GOT3 (cell line): ENCODE results near the gene C18orf63.
A peak's percentile ranks its signal among the peaks of the same experiment; 100 is the strongest.
"Not testable (repeated sequence)": the region's sequence is repeated elsewhere in the genome, so short reads cannot be mapped to it uniquely, and the experiment has no call there.

Experiments used
- DNase-seq: peaks from one replicate; lab custom pipeline; 2025; ENCODE audit warnings: mixed read lengths; lab: John Stamatoyannopoulos, UW

C18orf63 gene

DNA sequence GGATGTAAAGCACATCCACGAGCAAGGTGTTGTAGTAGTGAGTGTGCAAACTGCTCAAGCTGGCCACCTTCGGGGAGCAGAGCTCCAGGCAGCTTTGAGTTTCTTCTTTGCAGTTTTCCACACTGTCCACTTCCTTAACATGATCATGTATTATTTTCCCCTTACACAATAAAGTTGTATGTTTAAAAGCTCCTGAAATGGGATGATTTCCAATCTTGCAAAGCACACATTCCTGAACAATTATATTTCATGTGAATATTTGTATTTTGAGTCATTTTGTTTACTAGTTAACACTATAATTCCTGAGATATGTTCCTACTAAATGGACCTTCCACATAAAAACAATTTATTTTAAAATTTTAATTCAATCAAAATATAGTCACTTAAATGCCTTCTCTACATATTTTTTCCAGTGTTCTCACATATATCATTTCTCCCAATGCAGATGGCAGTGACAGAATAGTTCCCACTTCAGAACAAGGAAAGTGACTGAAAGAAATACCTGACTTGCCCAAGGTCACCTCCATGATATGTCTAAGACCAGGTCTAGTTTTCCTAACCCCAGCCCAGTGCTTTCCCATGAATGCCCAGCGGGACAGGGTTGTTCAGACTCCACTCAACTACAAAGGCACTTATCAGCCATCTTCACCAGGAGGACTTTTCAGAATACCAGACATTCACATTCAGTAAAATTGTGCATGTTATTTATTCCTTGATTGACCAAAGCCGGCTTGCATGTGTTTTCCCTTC, 29.4 kb upstream of the C18orf63 start:
- DNase-seq, result no peak

DNA sequence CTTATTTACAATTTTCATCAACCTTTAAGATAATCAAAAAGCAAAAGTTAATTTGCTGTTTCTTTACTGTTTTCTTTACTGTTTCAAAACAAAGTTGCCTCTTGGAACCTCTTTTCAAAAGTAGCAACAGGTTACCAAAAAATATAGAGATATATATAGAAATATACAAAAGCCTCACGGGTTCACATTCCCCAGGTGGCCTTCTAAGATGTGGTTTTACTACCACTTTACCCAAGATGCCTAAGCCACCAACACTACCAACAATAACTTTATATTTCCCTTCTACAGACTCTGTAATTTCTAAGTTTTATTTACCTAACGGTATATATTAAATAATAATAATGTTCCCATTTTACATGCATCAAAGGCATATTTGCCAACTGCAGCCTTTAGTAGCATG, 28.8 kb upstream of the C18orf63 start:
- DNase-seq, result no peak

DNA sequence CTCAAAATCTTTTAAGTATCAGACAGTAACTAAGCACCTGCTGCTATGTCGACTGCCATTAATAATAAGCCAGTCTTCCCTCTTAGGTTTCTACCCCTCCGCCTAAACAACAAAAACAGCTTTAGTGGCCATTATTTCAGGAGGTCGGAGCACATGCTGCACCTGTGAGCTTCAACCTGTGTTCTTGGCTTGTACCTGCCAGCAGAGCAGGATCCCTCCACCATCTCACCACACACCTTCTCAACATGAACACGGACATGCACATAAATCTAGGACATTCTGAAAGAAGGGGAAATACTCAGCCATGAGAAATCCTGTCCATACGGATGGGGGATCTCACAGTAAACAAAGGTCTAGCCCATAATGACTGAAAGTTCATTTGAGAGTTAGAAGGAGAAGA, 27.6 kb upstream of the C18orf63 start:
- DNase-seq, result no peak

DNA sequence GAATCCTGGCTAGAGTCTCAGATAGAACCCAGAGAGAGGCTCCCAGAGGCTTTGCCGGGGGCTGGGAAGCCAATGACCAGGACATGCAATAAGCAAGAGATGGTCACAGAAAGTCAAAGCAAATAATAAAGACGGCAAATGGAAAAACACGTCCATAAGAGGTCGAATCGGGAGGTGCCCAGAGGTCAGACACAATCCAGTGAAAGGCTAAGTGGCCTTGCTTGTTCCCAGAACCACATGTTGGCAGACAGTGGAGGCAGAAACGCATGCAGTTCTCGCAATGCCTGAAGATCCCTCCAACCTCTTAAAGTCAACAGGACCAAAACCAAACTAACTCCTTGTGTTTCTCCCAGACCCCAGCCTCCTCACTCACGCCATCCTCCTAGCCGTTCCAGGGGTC, 26.9 kb upstream of the C18orf63 start:
- no peak for DNase-seq

DNA sequence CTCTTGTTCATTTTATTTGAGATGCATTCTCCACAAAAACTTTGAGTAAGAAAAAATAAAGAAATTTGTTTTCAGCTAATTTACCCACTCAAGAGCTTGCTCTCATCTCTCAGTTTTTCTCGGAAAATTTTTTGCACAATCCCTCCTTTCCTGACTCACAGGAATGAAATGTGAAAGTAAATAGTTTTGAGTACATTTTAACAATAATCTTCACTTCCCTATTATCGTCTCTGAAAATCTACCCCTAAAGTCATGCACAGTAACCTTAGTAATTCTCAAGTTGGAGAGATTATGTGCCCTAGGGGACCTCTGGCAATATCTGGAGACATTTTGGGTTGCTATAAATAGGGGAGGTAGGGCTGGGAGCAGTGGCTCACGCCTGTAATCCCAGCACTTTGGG, 26.5 kb upstream of the C18orf63 start:
- DNase-seq, result no peak

DNA sequence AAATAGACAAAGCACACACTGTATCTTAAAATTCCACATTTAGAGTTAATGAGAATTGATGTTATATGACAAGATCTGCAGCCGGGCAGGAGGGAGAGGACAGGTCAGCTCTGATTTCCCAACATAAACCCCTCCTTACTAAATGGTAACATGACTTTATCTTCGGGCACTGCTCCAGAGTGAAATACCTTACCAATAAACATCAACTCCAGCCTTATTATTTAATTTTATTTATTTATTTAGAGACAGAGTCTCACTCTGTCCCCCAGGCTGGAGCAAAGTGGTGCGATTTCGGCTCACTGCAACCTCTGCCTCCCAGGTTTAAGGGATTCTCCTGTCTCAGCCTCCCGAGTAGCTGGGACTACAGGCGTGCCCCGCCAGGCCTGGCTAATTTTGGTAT, 25.6 kb upstream of the C18orf63 start:
- DNase-seq, result no peak

DNA sequence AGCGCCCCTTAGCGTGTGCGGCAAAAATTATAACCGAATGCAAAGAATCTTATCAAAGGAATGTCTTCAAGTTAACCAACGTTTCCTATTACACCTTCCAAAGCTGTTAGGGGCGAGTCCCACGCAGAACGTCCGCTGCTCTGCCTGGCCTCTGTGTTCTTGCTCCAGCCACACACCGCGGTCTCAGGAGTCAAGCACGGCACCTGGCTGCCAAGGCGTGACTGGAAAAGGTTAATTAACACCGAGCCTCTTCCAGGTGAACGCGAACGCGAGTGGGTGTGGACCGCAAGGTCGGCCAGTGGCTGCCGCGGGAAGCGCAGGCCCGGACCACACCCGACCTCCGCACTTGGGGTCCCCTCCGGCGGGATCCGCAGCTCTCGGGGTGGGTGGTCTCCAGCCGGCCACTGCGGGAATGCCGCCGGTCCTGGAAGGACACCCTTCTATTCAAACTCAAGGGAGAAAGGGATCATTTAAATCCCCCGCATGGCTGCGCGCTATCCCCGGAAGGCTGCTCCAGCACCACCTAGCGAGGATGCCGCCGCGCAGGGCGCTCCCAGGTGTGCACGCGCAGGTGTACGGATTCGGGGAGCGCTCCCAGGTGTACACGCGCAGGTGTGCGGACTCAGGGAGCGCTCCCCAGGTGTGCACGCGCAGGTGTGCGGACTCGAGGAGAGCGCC, 24.7 kb upstream of the C18orf63 start:
- no peak for DNase-seq

DNA sequence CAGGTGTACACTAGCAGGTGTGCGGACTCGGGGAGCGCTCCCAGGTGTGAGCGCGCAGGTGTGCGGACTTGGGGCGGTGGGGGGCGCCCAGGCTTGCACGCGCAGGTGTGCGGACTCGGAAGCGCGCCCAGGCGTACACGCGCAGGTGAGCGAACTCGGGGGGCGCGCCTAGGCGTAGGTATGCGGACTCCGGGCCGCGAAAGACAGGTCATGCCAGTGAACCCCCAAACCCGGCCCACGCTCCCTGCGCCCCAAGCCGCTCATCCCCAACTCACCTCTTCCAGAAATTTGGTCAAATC, 24.2 kb upstream of the C18orf63 start:
- DNase-seq, result no peak

DNA sequence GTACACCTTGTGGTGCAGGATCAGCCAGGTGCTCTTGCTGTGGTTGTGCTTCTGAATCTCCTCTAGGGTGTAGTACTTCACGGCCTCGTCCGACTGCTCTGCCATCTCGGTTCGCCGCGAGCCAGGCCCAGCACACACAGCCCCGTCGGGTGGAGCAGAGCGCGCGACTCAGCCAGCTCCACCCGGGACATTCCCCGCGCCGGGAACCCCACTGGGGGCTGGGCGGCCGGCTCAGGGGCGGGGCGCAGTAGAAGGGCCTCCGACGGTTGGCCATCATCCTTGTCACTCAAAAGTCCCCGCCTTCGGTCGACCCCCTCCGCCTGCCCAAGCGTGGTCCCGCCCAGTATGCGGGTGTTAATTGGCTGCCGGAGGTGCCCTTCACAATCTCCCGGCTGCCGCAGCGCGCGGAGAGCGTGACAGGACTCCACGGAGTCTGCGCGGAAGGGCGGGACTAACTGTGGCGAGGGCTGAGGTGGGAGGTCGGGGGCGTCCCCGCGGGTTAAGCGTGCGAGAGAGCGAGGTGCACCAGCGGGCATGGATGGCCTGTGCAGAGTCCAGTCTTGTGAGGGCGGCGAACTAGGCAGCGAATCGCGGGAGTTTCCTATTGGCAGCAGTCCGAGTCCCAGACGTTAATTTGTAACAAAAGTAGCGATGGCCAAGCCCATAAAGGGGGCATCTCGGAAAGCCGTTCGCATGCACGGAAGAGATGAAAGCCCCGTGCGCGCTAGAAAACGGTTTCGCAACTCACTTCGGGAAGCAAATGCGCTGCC, 23.7 kb upstream of the C18orf63 start, which contains the start of gene CYB5A:
CYB5A (minus strand) TSS at position 193 of the 770 bp plus-strand sequence; CDS start at position 105, 88 bp downstream.
- DNase-seq, result peak; percentile 75

DNA sequence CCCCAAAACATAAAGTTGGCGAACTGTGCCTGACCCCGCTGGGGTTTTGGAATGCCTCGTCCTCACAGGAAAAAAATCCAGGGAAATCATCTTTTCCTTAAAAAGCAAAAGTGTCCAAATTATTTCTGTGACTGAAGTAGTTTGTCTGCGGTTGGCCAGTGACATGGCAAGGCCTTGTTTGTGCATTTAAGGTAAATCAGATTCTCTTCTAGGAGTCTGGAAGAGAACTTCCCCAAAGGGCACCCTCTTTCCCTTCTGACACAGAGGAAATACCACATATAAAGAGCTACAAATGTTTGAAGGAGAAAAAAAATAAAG, 23.1 kb upstream of the C18orf63 start:
- no peak for DNase-seq

DNA sequence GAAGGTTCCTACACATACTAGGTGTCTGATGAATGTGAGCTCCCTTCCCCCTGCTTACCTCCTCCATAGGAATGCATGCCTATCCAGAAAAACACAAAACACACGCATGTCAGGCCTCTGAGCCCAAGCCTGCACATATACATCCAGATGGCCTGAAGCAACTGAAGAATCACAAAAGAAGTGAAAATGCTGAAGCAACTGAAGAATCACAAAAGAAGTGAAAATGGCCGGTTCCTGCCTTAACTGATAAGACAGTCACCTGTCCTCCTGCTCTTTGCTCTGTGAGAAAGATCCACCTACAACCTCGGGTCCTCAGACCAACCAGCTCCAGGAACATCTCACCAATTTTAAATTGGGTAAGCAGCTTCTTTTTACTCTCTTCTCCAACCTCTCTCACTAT, 22.7 kb upstream of the C18orf63 start:
- not testable (repeated sequence) for DNase-seq

DNA sequence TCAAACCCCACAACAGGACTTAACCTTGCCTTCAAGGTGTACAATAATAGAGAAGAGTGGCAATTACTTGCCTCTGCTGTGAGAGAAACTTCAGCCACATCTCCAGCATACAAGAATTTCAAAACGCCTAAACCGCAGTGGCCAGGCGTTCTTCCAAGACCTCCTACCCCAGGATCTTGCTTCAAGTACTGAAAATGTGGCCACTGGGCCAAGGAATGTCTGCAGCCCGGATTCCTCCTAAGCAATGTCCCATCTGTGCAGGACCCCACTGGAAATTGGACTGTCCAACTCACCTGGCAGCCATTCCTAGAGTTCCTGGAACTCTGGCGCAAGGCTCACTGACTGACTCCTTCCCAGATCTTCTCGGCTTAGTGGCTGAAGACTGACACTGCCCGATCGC, 21.1 kb upstream of the C18orf63 start:
- no peak for DNase-seq

DNA sequence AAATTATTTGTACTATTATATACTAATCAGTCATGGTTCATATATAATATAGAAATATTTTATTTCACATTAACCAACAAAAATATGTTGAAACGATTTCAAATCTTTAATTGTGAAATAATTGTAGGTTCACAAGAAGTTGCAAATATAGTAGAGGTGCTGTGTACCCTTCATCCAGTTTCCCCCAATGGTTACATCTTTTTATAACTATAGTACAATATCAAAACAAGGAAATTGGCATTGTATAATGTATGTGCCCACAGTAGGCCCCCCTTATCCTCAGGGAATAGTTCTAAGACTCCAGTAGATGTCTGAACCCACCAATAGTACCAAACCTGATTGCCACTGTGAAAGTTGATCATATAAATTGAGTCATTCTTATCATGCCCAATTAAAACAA, 16.5 kb upstream of the C18orf63 start:
- DNase-seq, result no peak

DNA sequence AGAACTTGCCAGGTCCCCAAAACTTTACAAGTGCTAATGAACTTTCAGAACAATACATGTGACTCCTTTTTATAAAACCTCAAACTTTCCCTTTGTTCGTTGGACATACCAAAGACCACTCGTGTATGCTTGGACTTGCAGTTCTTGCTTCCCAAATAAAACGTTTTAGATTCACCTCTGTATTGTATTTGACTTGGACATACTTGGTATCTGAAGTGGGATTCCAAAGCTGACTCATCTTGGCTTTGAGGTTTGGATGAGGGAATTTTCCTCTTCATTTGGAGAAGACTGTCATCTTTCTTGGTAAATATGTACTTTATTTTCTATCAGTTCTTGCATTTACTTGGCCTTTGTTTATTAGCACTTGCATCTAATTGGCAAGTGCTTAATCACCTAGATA, 15.9 kb upstream of the C18orf63 start:
- DNase-seq, result no peak

DNA sequence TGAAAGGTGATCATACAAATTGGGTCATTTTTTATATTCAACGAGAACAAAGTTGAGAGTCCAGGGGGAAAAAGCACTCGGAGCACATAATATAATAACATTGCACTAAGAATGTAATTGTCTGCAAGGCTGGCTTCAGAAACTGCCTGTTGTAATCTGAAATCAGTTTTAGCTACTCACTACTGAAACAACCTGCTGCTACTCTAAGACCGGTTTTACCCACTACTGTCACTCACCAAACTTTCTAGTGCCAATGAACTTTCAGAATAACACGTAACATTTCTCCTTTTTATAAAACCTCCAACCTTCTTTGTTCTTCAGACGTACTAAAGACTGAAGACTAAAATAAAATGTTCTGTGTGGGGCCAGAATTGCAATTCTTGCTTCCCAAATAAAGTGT, 12.3 kb upstream of the C18orf63 start:
- DNase-seq, result no peak

DNA sequence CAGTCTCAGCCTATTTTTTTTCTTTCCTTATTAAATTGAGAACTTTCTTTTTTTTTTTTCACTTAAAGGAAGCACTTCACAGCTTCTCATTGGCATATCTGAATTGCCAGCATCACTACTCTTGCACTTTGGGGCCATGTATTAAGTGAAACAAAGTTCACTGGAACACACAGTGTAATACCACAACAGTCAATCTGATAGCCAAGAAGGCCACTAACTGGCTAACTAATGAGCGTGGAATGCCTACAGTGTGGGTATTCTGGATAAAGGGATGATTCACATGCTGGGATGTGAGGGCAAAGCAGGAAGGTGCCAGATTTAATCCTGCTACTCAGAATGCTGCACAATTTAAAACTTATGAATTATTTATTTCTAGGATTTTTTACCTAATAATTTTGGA, 11.7 kb upstream of the C18orf63 start:
- DNase-seq, result no peak

DNA sequence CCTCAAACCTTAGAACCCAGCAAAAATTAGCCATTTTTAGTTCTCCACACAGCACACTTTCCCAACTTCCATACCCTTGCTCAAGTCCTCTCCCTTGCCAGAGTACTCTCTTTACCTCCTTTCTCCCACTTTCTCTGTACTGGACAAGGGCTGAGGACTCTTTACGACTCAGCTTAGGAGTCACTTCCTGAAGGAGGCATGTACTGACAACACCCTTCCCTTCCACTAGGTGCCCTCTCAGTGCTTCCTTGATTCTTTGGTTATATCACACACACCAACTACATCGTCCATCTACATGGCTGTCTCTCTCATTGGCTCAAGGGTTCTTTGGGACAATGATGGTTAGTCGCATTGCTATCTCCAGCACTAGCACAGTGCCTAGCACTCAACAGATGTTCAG, 5.2 kb upstream of the C18orf63 start:
- DNase-seq, result no peak

DNA sequence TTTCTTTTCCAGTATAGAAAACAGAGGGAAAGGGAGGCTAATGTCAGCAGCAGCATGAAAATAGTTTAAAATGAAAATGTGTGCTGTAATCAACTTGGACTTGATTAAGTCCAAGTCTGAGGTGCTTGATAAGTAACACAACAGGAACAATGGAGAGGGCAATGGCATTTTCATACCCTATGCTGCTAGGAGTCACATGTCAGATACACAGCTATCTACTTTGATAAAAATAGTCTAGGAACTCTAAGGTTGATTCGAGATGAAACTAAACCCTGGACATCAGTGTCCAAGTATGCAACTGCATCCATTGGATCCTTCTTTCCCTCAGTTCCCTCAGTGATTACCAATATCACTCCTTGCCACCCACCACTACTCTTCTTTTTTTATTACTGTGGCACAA, 4.6 kb upstream of the C18orf63 start:
- no peak for DNase-seq

DNA sequence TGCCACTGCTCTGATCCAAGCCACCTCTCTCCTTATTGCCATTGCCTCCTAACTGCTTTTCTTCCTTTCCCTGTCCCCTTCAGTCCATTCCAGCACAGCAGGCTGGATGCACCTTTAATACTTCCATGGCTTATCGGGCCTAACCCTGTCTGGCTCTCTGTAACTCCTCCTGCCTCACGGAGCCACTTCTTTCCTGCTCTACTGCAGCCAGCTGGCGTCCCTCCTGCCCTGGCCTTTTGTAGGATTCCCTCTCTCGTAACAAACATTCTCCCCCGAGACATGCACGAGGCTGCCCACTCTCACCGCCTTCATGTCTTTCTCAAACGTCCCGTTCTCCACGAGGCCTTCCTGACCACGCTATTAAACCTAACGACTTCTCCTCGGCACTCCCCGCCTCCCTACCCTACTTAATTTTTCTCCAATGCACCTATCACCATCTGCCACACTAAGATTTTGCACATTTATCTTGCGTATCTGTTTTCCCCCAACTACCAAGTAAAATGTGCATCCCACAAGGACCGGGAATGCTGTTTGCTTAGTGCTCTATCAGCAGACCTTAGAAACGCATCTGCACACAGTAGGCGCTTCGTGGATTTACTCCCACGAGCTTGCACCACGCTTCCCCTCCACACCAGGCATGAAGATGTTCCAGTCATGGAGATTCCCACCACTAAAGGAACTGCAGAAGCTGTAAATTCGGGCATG, 728 bp upstream of the C18orf63 start:
- DNase-seq, result no peak

DNA sequence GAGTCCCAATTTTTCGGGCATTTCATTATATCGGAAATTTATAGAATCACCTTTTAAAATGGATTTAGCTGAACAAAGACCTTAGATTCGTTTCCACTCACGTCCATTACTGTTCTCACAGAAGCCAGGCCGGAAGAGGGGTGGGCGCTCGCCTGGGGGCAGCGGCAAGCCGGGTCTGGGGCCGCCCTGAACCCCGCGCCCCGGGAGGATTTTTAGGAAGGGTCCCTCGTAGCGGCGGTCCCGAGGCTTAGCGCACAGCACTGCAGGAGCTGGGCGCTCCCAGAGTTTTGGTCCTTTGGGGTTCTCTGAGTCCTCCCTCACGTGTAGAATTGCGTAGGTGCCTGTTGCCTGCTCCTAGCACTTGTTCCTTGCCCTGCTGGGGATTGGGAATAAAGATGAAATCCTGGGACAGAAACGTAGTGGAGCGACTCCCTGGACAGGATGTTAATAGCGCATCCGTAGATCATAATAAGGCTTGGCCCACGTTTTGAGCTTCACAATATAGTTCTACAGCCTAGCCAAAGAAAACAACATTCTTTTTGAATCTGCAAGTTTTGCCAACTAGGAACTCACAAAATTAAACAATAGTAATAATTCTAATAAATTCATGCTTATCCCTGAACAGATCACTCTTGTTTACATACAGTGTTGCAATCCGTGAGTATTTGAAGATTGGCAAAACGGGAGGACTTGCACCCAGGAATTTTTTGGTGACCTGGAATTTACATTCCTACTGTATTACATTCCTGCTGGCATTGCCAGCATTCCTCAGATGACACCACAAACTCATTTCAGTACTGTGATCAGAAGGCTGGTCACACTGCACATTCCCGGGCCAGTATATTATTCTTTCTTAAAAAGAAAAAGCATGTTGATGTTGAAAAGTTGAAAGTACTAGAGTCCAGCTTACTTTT, 875 bp downstream of the C18orf63 start:
- no peak for DNase-seq

DNA sequence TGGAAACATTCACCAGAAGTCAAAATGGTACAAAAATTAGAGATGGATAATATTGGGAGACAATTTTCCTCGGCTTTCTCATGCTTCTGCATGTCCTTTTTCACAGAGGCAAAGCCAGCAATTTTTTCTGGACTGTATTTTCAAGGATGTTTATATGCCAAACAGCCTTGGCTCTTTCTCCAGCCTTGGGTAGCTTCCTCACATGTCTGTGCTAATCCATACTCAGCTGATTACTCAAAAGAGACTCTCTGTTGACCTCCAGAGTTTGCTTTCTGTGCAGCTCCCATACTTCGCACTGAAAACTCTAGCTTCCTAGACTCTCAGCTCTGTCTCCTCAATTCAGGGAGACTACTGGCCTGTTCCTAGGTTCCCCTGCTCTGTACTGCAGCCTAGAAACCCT, 10.6 kb downstream of the C18orf63 start:
- no peak for DNase-seq

DNA sequence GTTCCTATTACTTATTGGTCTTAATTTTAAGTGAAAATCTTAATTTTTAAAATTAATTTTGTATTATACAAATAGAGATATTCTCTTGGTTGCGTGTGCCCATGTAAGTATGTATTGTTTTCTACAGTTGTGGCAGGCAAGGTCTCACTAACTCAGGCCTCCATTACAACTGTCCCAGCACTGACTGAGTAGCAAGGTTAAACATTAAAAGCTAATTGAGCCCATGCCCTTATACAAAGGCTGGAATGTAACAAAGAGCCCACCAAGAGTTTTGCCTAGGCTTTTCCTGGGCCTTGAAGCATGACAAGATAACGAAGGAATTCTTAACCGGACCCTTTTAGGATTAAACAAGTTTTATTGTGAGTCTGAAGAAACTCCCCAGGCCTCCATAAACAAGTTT, 11.2 kb downstream of the C18orf63 start:
- DNase-seq, result not testable (repeated sequence)
